HEK293 (cell line): Measurements from ENCODE around the gene ZNF260.

Source experiments
- SP7 ChIP-seq: fragments of 450-650 bp; formaldehyde crosslinking; IDR thresholded peaks from 2 replicates; pipeline ENCODE4 v1.5.1; 2016; ENCODE audit warnings: missing biosample characterization, missing genetic modification characterization
- ZNF239 ChIP-seq: fragments of 450-650 bp; formaldehyde crosslinking; IDR thresholded peaks from 2 replicates; pipeline ENCODE4 v1.5.1; 2016; ENCODE audit warnings: missing biosample characterization, missing genetic modification characterization
- ZNF248 ChIP-seq: fragments of 450-650 bp; formaldehyde crosslinking; IDR thresholded peaks from 2 replicates; pipeline ENCODE4 v1.5.1; 2017; ENCODE audit warnings: missing biosample characterization, missing genetic modification characterization
- ZNF473 ChIP-seq: fragments of 450-650 bp; formaldehyde crosslinking; IDR thresholded peaks from 2 replicates; pipeline ENCODE4 v1.5.1; 2017; ENCODE audit warnings: missing biosample characterization, missing genetic modification characterization
- ZNF600 ChIP-seq: fragments of 450-650 bp; formaldehyde crosslinking; IDR thresholded peaks from 2 replicates; pipeline ENCODE4 v1.5.1; 2016; ENCODE audit warnings: missing biosample characterization, missing genetic modification characterization
- ZNF660 ChIP-seq: fragments of 450-650 bp; IDR thresholded peaks from 2 replicates; pipeline ENCODE4 v1.5.1; 2018; ENCODE audit warnings: missing biosample characterization, mild to moderate bottlenecking, missing genetic modification characterization
- TF ChIP-seq, protein P1 (sequence below): fragments of 450-650 bp; formaldehyde crosslinking; IDR thresholded peaks from 2 replicates; pipeline ENCODE4 v1.5.0; 2017; ENCODE audit warnings: missing biosample characterization, missing genetic modification characterization, borderline replicate concordance
- TF ChIP-seq, protein P2 (sequence below): fragments of 450-650 bp; formaldehyde crosslinking; IDR thresholded peaks from 2 replicates; pipeline ENCODE4 v1.5.1; 2016; ENCODE audit warnings: missing biosample characterization, missing genetic modification characterization, borderline replicate concordance
- TF ChIP-seq, protein P3 (sequence below): fragments of 450-650 bp; formaldehyde crosslinking; IDR thresholded peaks from 2 replicates; pipeline ENCODE4 v1.5.1; 2016; ENCODE audit warnings: missing biosample characterization, missing genetic modification characterization
- TF ChIP-seq, protein P4 (sequence below): IDR thresholded peaks from 2 replicates; pipeline ENCODE4 v1.6.1; 2011; ENCODE audit warnings: mild to moderate bottlenecking, low read depth, low read length, borderline replicate concordance
- TF ChIP-seq, protein P5 (sequence below): fragments of 450-650 bp; formaldehyde crosslinking; IDR thresholded peaks from 2 replicates; pipeline ENCODE4 v1.5.1; 2016; ENCODE audit warnings: missing biosample characterization, missing genetic modification characterization, borderline replicate concordance

ZNF260 gene

DNA sequence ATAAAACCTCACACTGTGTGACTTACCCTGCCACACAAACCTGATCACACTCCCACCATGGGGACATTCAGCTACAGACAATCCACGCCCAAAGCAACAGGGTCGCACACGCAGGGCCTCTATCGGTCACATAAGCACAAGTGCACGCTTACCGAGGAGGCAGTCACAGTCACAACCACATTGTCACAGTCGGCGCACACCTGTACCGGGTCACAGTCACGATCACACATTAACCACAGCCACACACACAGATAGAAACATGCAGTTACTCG lies 39.3 kb downstream of the ZNF260 start (continued):
- TF ChIP-seq, protein P1, sequence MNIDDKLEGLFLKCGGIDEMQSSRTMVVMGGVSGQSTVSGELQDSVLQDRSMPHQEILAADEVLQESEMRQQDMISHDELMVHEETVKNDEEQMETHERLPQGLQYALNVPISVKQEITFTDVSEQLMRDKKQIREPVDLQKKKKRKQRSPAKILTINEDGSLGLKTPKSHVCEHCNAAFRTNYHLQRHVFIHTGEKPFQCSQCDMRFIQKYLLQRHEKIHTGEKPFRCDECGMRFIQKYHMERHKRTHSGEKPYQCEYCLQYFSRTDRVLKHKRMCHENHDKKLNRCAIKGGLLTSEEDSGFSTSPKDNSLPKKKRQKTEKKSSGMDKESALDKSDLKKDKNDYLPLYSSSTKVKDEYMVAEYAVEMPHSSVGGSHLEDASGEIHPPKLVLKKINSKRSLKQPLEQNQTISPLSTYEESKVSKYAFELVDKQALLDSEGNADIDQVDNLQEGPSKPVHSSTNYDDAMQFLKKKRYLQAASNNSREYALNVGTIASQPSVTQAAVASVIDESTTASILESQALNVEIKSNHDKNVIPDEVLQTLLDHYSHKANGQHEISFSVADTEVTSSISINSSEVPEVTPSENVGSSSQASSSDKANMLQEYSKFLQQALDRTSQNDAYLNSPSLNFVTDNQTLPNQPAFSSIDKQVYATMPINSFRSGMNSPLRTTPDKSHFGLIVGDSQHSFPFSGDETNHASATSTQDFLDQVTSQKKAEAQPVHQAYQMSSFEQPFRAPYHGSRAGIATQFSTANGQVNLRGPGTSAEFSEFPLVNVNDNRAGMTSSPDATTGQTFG (tag by site-specific recombination), result 0 out of 2 replicates have a peak, but pooled peaks have one; percentile 78
- TF ChIP-seq ZNF239, result no peak
- TF ChIP-seq, protein P2, sequence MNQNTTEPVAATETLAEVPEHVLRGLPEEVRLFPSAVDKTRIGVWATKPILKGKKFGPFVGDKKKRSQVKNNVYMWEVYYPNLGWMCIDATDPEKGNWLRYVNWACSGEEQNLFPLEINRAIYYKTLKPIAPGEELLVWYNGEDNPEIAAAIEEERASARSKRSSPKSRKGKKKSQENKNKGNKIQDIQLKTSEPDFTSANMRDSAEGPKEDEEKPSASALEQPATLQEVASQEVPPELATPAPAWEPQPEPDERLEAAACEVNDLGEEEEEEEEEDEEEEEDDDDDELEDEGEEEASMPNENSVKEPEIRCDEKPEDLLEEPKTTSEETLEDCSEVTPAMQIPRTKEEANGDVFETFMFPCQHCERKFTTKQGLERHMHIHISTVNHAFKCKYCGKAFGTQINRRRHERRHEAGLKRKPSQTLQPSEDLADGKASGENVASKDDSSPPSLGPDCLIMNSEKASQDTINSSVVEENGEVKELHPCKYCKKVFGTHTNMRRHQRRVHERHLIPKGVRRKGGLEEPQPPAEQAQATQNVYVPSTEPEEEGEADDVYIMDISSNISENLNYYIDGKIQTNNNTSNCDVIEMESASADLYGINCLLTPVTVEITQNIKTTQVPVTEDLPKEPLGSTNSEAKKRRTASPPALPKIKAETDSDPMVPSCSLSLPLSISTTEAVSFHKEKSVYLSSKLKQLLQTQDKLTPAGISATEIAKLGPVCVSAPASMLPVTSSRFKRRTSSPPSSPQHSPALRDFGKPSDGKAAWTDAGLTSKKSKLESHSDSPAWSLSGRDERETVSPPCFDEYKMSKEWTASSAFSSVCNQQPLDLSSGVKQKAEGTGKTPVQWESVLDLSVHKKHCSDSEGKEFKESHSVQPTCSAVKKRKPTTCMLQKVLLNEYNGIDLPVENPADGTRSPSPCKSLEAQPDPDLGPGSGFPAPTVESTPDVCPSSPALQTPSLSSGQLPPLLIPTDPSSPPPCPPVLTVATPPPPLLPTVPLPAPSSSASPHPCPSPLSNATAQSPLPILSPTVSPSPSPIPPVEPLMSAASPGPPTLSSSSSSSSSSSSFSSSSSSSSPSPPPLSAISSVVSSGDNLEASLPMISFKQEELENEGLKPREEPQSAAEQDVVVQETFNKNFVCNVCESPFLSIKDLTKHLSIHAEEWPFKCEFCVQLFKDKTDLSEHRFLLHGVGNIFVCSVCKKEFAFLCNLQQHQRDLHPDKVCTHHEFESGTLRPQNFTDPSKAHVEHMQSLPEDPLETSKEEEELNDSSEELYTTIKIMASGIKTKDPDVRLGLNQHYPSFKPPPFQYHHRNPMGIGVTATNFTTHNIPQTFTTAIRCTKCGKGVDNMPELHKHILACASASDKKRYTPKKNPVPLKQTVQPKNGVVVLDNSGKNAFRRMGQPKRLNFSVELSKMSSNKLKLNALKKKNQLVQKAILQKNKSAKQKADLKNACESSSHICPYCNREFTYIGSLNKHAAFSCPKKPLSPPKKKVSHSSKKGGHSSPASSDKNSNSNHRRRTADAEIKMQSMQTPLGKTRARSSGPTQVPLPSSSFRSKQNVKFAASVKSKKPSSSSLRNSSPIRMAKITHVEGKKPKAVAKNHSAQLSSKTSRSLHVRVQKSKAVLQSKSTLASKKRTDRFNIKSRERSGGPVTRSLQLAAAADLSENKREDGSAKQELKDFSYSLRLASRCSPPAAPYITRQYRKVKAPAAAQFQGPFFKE (tag by site-specific recombination), result peak; percentile 99; the same call in 1 of the 2 replicates
- no peak for TF ChIP-seq SP7
- TF ChIP-seq ZNF660 (tag by site-specific recombination), result no peak
- TF ChIP-seq, protein P3, sequence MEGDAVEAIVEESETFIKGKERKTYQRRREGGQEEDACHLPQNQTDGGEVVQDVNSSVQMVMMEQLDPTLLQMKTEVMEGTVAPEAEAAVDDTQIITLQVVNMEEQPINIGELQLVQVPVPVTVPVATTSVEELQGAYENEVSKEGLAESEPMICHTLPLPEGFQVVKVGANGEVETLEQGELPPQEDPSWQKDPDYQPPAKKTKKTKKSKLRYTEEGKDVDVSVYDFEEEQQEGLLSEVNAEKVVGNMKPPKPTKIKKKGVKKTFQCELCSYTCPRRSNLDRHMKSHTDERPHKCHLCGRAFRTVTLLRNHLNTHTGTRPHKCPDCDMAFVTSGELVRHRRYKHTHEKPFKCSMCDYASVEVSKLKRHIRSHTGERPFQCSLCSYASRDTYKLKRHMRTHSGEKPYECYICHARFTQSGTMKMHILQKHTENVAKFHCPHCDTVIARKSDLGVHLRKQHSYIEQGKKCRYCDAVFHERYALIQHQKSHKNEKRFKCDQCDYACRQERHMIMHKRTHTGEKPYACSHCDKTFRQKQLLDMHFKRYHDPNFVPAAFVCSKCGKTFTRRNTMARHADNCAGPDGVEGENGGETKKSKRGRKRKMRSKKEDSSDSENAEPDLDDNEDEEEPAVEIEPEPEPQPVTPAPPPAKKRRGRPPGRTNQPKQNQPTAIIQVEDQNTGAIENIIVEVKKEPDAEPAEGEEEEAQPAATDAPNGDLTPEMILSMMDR (tag by site-specific recombination), result peak; percentile 98
- TF ChIP-seq, protein P4, sequence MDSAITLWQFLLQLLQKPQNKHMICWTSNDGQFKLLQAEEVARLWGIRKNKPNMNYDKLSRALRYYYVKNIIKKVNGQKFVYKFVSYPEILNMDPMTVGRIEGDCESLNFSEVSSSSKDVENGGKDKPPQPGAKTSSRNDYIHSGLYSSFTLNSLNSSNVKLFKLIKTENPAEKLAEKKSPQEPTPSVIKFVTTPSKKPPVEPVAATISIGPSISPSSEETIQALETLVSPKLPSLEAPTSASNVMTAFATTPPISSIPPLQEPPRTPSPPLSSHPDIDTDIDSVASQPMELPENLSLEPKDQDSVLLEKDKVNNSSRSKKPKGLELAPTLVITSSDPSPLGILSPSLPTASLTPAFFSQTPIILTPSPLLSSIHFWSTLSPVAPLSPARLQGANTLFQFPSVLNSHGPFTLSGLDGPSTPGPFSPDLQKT, result no peak
- TF ChIP-seq ZNF473 (tag by site-specific recombination), result 0 out of 2 replicates have a peak, but pooled peaks have one; percentile 32
- TF ChIP-seq ZNF248 (tag by site-specific recombination), result peak; percentile 81; the same call in 1 of the 2 replicates
- TF ChIP-seq, protein P5, sequence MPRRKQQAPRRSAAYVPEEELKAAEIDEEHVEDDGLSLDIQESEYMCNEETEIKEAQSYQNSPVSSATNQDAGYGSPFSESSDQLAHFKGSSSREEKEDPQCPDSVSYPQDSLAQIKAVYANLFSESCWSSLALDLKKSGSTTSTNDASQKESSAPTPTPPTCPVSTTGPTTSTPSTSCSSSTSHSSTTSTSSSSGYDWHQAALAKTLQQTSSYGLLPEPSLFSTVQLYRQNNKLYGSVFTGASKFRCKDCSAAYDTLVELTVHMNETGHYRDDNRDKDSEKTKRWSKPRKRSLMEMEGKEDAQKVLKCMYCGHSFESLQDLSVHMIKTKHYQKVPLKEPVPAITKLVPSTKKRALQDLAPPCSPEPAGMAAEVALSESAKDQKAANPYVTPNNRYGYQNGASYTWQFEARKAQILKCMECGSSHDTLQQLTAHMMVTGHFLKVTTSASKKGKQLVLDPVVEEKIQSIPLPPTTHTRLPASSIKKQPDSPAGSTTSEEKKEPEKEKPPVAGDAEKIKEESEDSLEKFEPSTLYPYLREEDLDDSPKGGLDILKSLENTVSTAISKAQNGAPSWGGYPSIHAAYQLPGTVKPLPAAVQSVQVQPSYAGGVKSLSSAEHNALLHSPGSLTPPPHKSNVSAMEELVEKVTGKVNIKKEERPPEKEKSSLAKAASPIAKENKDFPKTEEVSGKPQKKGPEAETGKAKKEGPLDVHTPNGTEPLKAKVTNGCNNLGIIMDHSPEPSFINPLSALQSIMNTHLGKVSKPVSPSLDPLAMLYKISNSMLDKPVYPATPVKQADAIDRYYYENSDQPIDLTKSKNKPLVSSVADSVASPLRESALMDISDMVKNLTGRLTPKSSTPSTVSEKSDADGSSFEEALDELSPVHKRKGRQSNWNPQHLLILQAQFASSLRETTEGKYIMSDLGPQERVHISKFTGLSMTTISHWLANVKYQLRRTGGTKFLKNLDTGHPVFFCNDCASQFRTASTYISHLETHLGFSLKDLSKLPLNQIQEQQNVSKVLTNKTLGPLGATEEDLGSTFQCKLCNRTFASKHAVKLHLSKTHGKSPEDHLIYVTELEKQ, result no peak
- no peak for TF ChIP-seq ZNF600 (tag by site-specific recombination)
